Coronary artery (tissue), 2 donors: ENCODE data around the gene ANKRD18B.

Source experiments
- DNase-seq: peaks from one replicate; pipeline ENCODE4 v3.0.0-alpha.2; 2017; ENCODE audit warnings: low spot score
- H3K27ac ChIP-seq, 2 donors: fragments of 200-600 bp; sonication (generic); one replicate each; pipeline ENCODE4 v1.5.1; 2016 to 2019
- H3K4me3 ChIP-seq: fragments of 200-600 bp; sonication (generic); 2 replicates; pipeline ENCODE4 v1.5.1; 2016; ENCODE audit warnings: mild to moderate bottlenecking, moderate library complexity
- TF ChIP-seq, protein P1 (sequence below): fragments of 200-600 bp; sonication (generic); IDR thresholded peaks from one replicate; pipeline ENCODE4 v1.5.1; 2019; ENCODE audit warnings: antibody characterized with exemption

ANKRD18B gene

DNA sequence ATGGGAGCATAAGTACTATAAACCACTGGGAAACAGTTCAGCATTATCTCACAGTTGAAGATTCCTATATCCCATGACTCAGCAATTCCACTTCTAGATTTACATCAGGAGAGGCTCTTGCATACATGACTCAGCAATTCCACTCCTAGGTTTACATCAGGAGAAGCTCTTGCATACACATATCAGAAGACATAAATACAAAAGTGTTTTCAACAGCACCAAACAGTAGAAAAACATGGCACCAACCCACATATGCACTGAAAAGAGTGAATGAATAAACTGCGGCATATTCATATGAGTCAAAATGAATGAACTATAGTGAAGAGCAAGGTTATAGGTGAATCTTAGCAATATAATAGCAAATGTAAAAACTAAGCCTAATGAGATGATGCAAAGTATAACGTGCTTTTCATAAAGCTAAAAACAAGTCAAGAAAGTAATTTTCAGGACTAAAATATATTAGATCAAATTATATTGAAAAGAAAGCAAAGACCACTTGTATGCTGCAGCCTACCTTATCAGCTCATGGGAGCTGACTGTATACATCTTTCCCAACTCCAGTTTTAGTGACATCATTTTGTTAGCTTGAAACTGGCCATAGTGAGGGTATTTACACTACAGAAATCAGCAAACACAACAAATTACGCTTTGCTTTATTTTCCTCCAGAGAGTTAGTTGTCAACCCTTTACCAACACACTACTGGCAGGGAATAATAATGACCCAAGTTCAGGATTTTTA, 95.8 kb downstream of the ANKRD18B start:
- Histone ChIP-seq H3K27ac (no peak overlapping the region), H3K4me3 (no peak overlapping the region)
- TF ChIP-seq, protein P1, sequence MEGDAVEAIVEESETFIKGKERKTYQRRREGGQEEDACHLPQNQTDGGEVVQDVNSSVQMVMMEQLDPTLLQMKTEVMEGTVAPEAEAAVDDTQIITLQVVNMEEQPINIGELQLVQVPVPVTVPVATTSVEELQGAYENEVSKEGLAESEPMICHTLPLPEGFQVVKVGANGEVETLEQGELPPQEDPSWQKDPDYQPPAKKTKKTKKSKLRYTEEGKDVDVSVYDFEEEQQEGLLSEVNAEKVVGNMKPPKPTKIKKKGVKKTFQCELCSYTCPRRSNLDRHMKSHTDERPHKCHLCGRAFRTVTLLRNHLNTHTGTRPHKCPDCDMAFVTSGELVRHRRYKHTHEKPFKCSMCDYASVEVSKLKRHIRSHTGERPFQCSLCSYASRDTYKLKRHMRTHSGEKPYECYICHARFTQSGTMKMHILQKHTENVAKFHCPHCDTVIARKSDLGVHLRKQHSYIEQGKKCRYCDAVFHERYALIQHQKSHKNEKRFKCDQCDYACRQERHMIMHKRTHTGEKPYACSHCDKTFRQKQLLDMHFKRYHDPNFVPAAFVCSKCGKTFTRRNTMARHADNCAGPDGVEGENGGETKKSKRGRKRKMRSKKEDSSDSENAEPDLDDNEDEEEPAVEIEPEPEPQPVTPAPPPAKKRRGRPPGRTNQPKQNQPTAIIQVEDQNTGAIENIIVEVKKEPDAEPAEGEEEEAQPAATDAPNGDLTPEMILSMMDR, result no peak
- no peak for DNase-seq

DNA sequence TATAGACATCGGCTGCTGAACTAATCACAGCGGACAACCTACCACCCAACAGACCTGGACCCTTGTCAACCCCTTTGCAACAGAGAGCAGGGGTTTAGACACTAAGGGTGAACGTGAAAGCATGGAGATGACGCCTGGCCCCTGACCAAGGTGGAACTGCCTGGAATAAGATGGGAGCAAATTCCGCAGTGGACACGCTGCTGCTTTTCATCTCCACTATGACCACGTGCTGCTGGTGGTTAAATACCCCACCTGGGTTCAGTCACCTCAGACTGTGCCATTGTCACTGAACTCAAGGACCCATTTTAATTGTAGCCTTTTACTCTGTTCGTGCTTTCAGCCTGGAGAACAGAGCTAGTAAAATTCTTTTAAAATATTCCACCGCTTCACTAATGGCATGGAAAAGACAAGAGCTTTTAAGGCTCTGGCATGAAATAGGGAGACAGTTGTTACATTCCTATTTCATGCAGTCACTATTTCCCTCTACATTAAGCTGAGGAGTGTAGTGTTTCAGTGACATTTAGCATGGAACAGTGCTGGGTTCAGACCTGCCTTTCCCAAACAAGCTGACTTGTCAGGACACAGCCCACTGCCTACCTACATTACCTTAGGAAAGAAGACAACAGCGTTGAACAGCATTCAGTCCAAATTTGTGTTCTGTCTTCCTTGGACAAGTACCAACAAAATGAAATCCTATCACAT, 96.8 kb downstream of the ANKRD18B start:
- DNase-seq, result no peak
- TF ChIP-seq, protein P1, result no peak
- Histone ChIP-seq H3K4me3 (no peak overlapping the region), H3K27ac (no peak overlapping the region)
